Gastroesophageal sphincter (tissue), 3 donors: Measurements from ENCODE around the gene COG4.

Source experiments
- POLR2AphosphoS5 ChIP-seq: sonication (generic); formaldehyde crosslinking; IDR thresholded peaks from one replicate; pipeline ENCODE4 v1.6.1; 2017; ENCODE audit warnings: antibody characterized with exemption
- TF ChIP-seq, protein P1 (sequence below), 4 experiments: fragments of 200-600 bp in 2 of 4; fragments of 450-650 bp in 2 of 4; sonication (generic) in 1 of 4; IDR thresholded peaks; one replicate each; pipeline ENCODE4 v1.5.1; 2017 to 2019; ENCODE audit warnings: antibody characterized with exemption in 4 of 4, mild to moderate bottlenecking in 2 of 4, moderate library complexity in 2 of 4

DNA sequence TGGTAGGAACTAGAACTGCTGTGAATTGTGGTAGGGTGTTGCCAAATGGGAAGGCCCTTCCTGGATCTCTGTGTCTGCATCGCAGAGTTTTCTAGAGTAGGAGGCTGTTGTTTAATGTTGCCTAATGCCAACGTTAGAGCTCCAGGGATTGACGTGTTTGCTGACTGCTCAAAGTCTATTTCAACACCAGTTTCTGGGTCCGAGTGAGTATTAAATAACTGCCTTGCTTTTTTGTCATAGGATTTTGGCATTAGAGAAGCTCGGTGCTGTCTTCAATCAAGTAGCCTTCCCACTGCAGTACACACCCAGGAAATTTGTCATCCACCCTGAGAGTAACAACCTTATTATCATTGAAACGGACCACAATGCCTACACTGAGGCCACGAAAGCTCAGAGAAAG is 40.3 kb upstream of the COG4 start:
- TF ChIP-seq, protein P1, sequence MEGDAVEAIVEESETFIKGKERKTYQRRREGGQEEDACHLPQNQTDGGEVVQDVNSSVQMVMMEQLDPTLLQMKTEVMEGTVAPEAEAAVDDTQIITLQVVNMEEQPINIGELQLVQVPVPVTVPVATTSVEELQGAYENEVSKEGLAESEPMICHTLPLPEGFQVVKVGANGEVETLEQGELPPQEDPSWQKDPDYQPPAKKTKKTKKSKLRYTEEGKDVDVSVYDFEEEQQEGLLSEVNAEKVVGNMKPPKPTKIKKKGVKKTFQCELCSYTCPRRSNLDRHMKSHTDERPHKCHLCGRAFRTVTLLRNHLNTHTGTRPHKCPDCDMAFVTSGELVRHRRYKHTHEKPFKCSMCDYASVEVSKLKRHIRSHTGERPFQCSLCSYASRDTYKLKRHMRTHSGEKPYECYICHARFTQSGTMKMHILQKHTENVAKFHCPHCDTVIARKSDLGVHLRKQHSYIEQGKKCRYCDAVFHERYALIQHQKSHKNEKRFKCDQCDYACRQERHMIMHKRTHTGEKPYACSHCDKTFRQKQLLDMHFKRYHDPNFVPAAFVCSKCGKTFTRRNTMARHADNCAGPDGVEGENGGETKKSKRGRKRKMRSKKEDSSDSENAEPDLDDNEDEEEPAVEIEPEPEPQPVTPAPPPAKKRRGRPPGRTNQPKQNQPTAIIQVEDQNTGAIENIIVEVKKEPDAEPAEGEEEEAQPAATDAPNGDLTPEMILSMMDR (IDR thresholded peaks at IDR 0.05): no peak
- no peak for TF ChIP-seq POLR2AphosphoS5
